ENCODE results near the gene RXYLT1.

DNA sequence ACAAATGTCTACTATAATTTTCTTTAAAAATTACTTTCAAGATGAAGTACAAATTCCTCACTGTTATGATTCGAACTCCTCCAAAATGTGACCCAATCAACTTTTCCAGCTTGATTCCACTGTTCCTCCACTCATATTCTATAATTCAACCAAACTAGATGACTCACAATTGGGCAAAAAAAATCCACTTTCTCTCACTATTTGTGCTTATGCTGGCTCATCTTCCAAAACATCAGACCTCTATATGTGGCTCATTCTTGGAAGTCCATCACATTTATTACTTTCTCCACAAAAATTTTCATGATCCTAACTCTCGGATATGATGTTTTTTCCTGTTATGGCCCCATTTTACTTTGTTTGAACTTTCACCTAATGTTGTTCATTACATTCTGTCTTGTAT, 26.9 kb upstream of the RXYLT1 start:
- TF ChIP-seq, protein P1, sequence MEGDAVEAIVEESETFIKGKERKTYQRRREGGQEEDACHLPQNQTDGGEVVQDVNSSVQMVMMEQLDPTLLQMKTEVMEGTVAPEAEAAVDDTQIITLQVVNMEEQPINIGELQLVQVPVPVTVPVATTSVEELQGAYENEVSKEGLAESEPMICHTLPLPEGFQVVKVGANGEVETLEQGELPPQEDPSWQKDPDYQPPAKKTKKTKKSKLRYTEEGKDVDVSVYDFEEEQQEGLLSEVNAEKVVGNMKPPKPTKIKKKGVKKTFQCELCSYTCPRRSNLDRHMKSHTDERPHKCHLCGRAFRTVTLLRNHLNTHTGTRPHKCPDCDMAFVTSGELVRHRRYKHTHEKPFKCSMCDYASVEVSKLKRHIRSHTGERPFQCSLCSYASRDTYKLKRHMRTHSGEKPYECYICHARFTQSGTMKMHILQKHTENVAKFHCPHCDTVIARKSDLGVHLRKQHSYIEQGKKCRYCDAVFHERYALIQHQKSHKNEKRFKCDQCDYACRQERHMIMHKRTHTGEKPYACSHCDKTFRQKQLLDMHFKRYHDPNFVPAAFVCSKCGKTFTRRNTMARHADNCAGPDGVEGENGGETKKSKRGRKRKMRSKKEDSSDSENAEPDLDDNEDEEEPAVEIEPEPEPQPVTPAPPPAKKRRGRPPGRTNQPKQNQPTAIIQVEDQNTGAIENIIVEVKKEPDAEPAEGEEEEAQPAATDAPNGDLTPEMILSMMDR (IDR thresholded peaks at IDR 0.05), result no peak
- TF ChIP-seq POLR2A (IDR thresholded peaks at IDR 0.05), result no peak

Data from body of pancreas (tissue), 4 donors.